Smooth muscle cell (in vitro differentiated cells): ENCODE measurements around the gene TGFBR2. TPM values are rescaled to one million over a fixed set of nuclear protein-coding genes. Genes with fewer than 3 reads are reported as not detected.
A peak's percentile ranks its signal among the peaks of the same experiment; 100 is the strongest.

Experiments used
- DNase-seq: peaks from one replicate; lab custom pipeline; 2025; ENCODE audit not compliant: unreplicated experiment; lab: John Stamatoyannopoulos, UW
- H2AFZ ChIP-seq: fragments of 200-600 bp; sonication (generic); 2 replicates; pipeline ENCODE4 v1.6.0; 2016; ENCODE audit warnings: antibody characterized with exemption, low read depth, mild to moderate bottlenecking
- H3F3A ChIP-seq: fragments of 200-600 bp; sonication (generic); 2 replicates; pipeline ENCODE4 v1.6.0; 2017; ENCODE audit warnings: antibody characterized with exemption, low read depth
- H3K27ac ChIP-seq: fragments of 200-600 bp; sonication (generic); 2 replicates; pipeline ENCODE4 v1.5.1; 2016; ENCODE audit warnings: low read depth, mild to moderate bottlenecking
- H3K27me3 ChIP-seq: fragments of 200-600 bp; sonication (generic); 2 replicates; pipeline ENCODE4 v1.6.1; 2016; ENCODE audit warnings: low read depth, mild to moderate bottlenecking
- H3K36me3 ChIP-seq: fragments of 200-600 bp; sonication (generic); 2 replicates; pipeline ENCODE4 v1.5.1; 2016; ENCODE audit warnings: low read depth
- H3K4me1 ChIP-seq: fragments of 200-600 bp; sonication (generic); 2 replicates; pipeline ENCODE4 v1.5.1; 2016; ENCODE audit warnings: low read depth
- H3K4me2 ChIP-seq: fragments of 200-600 bp; sonication (generic); 2 replicates; pipeline ENCODE4 v1.6.0; 2016; ENCODE audit warnings: mild to moderate bottlenecking
- H3K4me3 ChIP-seq: fragments of 200-600 bp; sonication (generic); 2 replicates; pipeline ENCODE4 v1.5.1; 2016; ENCODE audit warnings: mild to moderate bottlenecking
- H3K79me2 ChIP-seq: fragments of 200-600 bp; sonication (generic); 2 replicates; pipeline ENCODE4 v1.6.0; 2016; ENCODE audit warnings: low read depth, mild to moderate bottlenecking
- H3K9ac ChIP-seq: fragments of 200-600 bp; sonication (generic); 2 replicates; pipeline ENCODE4 v1.6.0; 2016; ENCODE audit warnings: low read depth
- H3K9me3 ChIP-seq: fragments of 200-600 bp; sonication (generic); replicated peaks from 2 replicates; pipeline ENCODE4 v1.5.1; 2016; ENCODE audit warnings: low read depth
- H4K20me1 ChIP-seq: fragments of 200-600 bp; sonication (generic); 2 replicates; pipeline ENCODE4 v1.6.0; 2016; ENCODE audit warnings: low read depth
- WGBS: methylation state at CpG from one replicate; pipeline ENCODE4 v1.1.7; 2016; ENCODE audit warnings: low lambda C conversion rate; 5-methylcytosine and 5-hydroxymethylcytosine counted together
- polyA plus RNA-seq: library from polyadenylated mRNA; unstranded; fragments of >200 nt; fragmentation: Nextera tagmentation; extraction: Ambion mirVana; gene quantifications from 2 replicates; pipeline ENCODE4 v1.2.1, GENCODE V29; 2016
- total RNA-seq: library from RNA; depleted of rRNA; stranded (reverse); fragments of >200 nt; gene quantifications from 2 replicates; pipeline ENCODE4 v1.2.3, GENCODE V29; 2014
- TF ChIP-seq, protein P1 (sequence below): fragments of 200-600 bp; sonication (generic); IDR thresholded peaks from 2 replicates; pipeline ENCODE4 v1.5.1; 2017; ENCODE audit warnings: borderline replicate concordance, mild to moderate bottlenecking, antibody characterized with exemption; ENCODE audit not compliant: insufficient read depth, poor library complexity, severe bottlenecking

TGFBR2 gene
- total and polyA plus RNA-seq, 2 experiments from 2014 or later, result 39.6 to 53.7 TPM

DNA sequence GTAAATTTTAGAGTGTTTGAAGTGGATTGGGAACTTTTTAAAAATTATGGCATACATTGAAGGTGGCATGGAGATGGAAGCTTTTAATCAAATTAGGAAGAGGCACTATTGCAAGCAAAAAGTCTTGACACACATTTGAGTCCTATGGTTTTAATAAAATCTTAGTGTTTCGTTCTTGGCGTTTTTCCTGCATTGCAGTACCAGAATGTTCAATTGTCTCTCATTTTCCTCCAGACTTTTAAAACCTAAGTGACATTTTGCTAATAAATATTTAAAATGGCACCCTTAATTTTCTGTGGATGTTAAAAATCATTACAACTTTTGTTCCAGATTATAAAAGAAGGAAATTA lies 2.2 kb downstream of the TGFBR2 start:
- Histone ChIP-seq H4K20me1 (peaks cover 51% of the 10 kb centered on the region), H3K4me1 (peaks cover 11% of the 10 kb centered on the region), H3K79me2 (peaks cover 70% of the 10 kb centered on the region), H2AFZ (no peak overlapping the region), H3K9ac (no peak overlapping the region), H3F3A (no peaks in the 10 kb centered on the region), H3K4me3 (peak overlapping the region; percentile 88), H3K9me3 (no peaks in the 10 kb centered on the region), H3K36me3 (no peaks in the 10 kb centered on the region), H3K27ac (no peak overlapping the region), H3K4me2 (peak overlapping the region; percentile 93), H3K27me3 (no peaks in the 10 kb centered on the region)
- no peak for DNase-seq
- TF ChIP-seq, protein P1, sequence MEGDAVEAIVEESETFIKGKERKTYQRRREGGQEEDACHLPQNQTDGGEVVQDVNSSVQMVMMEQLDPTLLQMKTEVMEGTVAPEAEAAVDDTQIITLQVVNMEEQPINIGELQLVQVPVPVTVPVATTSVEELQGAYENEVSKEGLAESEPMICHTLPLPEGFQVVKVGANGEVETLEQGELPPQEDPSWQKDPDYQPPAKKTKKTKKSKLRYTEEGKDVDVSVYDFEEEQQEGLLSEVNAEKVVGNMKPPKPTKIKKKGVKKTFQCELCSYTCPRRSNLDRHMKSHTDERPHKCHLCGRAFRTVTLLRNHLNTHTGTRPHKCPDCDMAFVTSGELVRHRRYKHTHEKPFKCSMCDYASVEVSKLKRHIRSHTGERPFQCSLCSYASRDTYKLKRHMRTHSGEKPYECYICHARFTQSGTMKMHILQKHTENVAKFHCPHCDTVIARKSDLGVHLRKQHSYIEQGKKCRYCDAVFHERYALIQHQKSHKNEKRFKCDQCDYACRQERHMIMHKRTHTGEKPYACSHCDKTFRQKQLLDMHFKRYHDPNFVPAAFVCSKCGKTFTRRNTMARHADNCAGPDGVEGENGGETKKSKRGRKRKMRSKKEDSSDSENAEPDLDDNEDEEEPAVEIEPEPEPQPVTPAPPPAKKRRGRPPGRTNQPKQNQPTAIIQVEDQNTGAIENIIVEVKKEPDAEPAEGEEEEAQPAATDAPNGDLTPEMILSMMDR, result no peak
- 87% methylated on average over 2 of the region's 2 CpGs for WGBS

DNA sequence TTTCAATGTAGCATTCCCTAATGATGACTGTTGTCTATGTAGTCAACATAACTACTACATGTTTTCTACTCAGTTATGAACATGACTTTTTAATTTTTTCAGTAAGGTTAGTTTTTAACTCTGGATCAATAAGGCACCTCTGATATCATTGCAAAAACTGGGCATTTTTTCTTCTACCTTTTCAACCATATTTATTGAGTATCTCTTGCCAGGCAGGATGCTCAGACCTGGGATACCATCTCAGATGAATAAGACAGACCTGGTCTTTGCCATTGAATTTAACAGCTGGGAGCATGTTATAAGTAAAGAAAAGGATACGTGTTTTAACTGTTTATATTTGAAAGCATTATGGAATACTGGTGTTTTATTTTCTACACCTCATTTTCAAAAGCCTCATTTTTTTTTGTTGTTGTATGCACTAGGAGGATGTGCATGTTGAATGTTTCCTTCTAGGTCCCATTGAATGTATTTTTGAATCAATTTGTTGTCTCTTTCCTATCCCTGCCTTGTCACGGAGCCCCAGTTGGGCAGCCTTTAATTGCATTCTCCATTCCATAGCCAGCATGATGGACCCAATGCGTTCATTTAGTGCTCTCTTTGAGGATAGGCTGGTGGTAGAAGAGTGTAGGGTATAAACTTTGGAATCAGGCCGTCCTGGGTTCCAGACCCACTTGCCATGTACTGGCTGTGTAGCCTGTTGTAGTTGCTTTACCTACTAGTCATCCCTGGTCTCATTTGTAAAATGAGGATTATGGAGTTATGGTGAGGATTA lies 3.7 kb downstream of the TGFBR2 start:
- no peak for DNase-seq
- H3K4me1 ChIP-seq, result peaks cover 11% of the 10 kb centered on the region
- no peak overlapping the region for H3K9ac ChIP-seq
- H3K9me3 ChIP-seq, result no peaks in the 10 kb centered on the region
- peaks cover 67% of the 10 kb centered on the region for H4K20me1 ChIP-seq
- H3K27ac ChIP-seq, result no peak overlapping the region
- no peaks in the 10 kb centered on the region for H3F3A ChIP-seq
- H3K27me3 ChIP-seq, result no peaks in the 10 kb centered on the region
- WGBS, result 93% methylated on average over 4 of the region's 4 CpGs
- peak overlapping the region; percentile 9 for H3K4me3 ChIP-seq
- H3K79me2 ChIP-seq, result peaks cover 86% of the 10 kb centered on the region
- peak overlapping the region; percentile 93 for H3K4me2 ChIP-seq
- TF ChIP-seq, protein P1, result no peak
- H3K36me3 ChIP-seq, result no peaks in the 10 kb centered on the region
- no peak overlapping the region for H2AFZ ChIP-seq

DNA sequence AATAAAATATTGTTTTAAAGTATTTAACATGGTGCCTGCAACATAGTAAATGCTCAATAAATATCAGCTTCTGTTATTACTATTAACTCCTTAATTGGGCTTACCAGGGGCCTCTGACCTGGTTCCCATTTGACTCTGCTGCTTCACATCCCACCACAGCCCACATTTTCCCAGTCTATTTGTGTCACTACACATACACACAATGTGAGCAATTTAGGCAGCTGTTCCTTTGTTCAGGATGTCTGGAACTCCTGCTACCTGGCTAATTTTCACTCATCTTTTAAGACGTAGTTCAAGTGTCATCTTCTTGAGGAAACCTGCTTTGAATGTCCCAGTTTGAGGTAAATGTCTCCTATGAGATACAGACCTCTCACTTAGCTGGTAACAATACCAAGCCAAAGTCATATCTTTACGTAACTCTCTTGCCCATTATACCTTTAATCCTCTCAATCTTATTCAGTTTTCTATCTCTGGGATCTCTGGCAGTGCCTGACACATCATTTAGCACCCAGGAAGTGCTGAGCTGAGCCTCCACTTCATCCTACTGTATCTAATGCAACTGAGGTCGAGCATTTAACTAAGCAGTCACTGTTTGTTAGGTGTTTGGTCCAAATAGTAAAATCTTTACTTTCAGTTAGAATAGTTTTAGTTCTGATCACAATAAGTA lies 4.4 kb downstream of the TGFBR2 start:
- H3K4me3 ChIP-seq, result no peak overlapping the region
- H3K9ac ChIP-seq, result no peak overlapping the region
- WGBS, result 69% methylated on average over 3 of the region's 3 CpGs

More for the DNA sequence above, 4.4 kb downstream of the TGFBR2 start:
- Histone ChIP-seq H3K9me3 (no peaks in the 10 kb centered on the region), H4K20me1 (peaks cover 74% of the 10 kb centered on the region), H3K36me3 (no peaks in the 10 kb centered on the region), H3K79me2 (peaks cover 93% of the 10 kb centered on the region), H2AFZ (no peak overlapping the region), H3K27me3 (no peaks in the 10 kb centered on the region), H3K27ac (peak overlapping the region; percentile 51), H3F3A (no peaks in the 10 kb centered on the region), H3K4me2 (no peak overlapping the region), H3K4me1 (peaks cover 11% of the 10 kb centered on the region)
- TF ChIP-seq, protein P1, result no peak
- DNase-seq, result no peak
